ENCODE measurements around the gene CLBA1. TPM values are rescaled to one million over a fixed set of nuclear protein-coding genes. Genes with fewer than 3 reads are reported as not detected.

Gene CLBA1
- total RNA-seq, 2 experiments from 2014 or later = 0.55 to 0.95 TPM

- H3K27ac Mint-ChIP-seq = no peak overlapping the region
- peaks cover 17% of the 10 kb centered on the region for H3K4me1 Mint-ChIP-seq (ENCODE audit: low read depth)
- H3K4me3 Mint-ChIP-seq = no peak overlapping the region
- ATAC-seq (no peak), DNase-seq (no peak)
- ChIA-PET CTCF (interaction anchor here (0.6 to 6.7 kb wide), 4 partner anchors 16 to 1178 kb away, joined by 3 to 92 read pairs (median 50); partner anchors contain the start of gene GPR132), POLR2A (interaction anchor here (0.6 to 1.4 kb wide), 3 partner anchors 13 to 37 kb away, joined by 3 to 4 read pairs (median 3); partner anchors contain the start of gene CDCA4)
- no peaks in the 10 kb centered on the region for H3K27me3 Mint-ChIP-seq (ENCODE audit: low read depth)
- no peaks in the 10 kb centered on the region for H3K9me3 Mint-ChIP-seq (ENCODE audit: insufficient read depth)
- H3K36me3 Mint-ChIP-seq (ENCODE audit: low read depth) = peaks cover 2% of the 10 kb centered on the region
Observed at GRCh38 chr14:105041841-105042765, 56.5 kb downstream of the CLBA1 start.

- DNase-seq (no peak), ATAC-seq (no peak)
- CTCF ChIA-PET = interaction anchor here (0.6 to 6.7 kb wide), 4 partner anchors 16 to 1178 kb away, joined by 3 to 92 read pairs (median 50); partner anchors contain the start of gene GPR132
- no peaks in the 10 kb centered on the region for H3K9me3 Mint-ChIP-seq (ENCODE audit: insufficient read depth)
- peaks cover 2% of the 10 kb centered on the region for H3K36me3 Mint-ChIP-seq (ENCODE audit: low read depth)
- no peaks in the 10 kb centered on the region for H3K27me3 Mint-ChIP-seq (ENCODE audit: low read depth)
- no peak overlapping the region for H3K27ac Mint-ChIP-seq
- peaks cover 17% of the 10 kb centered on the region for H3K4me1 Mint-ChIP-seq (ENCODE audit: low read depth)
- no peak overlapping the region for H3K4me3 Mint-ChIP-seq
- POLR2A ChIA-PET = interaction anchor here (0.6 to 1.4 kb wide), 2 partner anchors 14 to 37 kb away, joined by 3 to 4 read pairs; no protein-coding TSS in a partner anchor
Observed at GRCh38 chr14:105042813-105043212, 57.2 kb downstream of the CLBA1 start.

GRCh38 chr14:105043641-105044040 is 58.1 kb downstream of the CLBA1 start:
- Mint-ChIP-seq H3K36me3 (ENCODE audit: low read depth) (peaks cover 2% of the 10 kb centered on the region), H3K27me3 (ENCODE audit: low read depth) (no peaks in the 10 kb centered on the region), H3K4me1 (ENCODE audit: low read depth) (peaks cover 17% of the 10 kb centered on the region), H3K9me3 (ENCODE audit: insufficient read depth) (no peaks in the 10 kb centered on the region), H3K27ac (no peak overlapping the region), H3K4me3 (no peak overlapping the region)
- DNase-seq = no peak
- ChIA-PET POLR2A (interaction anchor here (1.4 kb wide), 1 partner anchor 15 kb away, joined by 4 read pairs; no protein-coding TSS in a partner anchor), CTCF (interaction anchor here (0.8 to 6.7 kb wide), 9 partner anchors 11 to 69 kb away, joined by 3 to 92 read pairs (median 32); partner anchors contain the start of genes CDCA4 and GPR132)
- ATAC-seq = no peak

Other genes starting within 250 kb of the CLBA1 start
- 100 to 1,000 TPM; 175 to 186 TPM for gene SIVA1, start 232.6 kb upstream of the CLBA1 start, total RNA-seq
- gene AKT1, start 190.0 kb upstream of the CLBA1 start, total RNA-seq = 100 to 1,000 TPM; 217 to 222 TPM
- gene ZBTB42, start 184.7 kb upstream of the CLBA1 start, total RNA-seq = 1 to 10 TPM; 5.3 TPM
- gene CEP170B, start 120.5 kb upstream of the CLBA1 start, total RNA-seq = 1 to 10 TPM; 2.5 to 2.7 TPM
- gene PLD4, start 60.9 kb upstream of the CLBA1 start, total RNA-seq = not detected
- gene AHNAK2, start 7.4 kb upstream of the CLBA1 start, total RNA-seq = not detected
- 10 to 100 TPM; 59.9 to 62.3 TPM for gene CDCA4, start 35.3 kb downstream of the CLBA1 start, total RNA-seq
- 10 to 100 TPM; 35.7 to 40.4 TPM for gene GPR132, start 79.6 kb downstream of the CLBA1 start, total RNA-seq
- gene JAG2, start 183.0 kb downstream of the CLBA1 start, total RNA-seq = 1 to 10 TPM; 2.5 to 2.9 TPM
- gene NUDT14, start 195.5 kb downstream of the CLBA1 start, total RNA-seq = 10 to 100 TPM; 25.3 to 27.9 TPM